ENCODE data around the gene EIF2AK2.

- TF ChIP-seq CTCF (conservative IDR thresholded peaks at IDR 0.05; ENCODE audit: low read length): no peak
- TF ChIP-seq EZH2phosphoT487 (IDR thresholded peaks at IDR 0.05; ENCODE audit: borderline replicate concordance): no peak
These were observed 71.0 kb downstream of the EIF2AK2 start for GRCh38 chr2:37085731-37086147.
